Sigmoid colon (tissue), 4 donors: Measurements from ENCODE around the gene PIWIL4.

Experiments
- CTCF ChIP-seq, 4 experiments: fragments of 450-650 bp in 3 of 4; fragments of 200-600 bp in 1 of 4; IDR thresholded peaks; one replicate each; pipeline ENCODE4 v1.5.1; 2016 to 2019; ENCODE audit warnings: antibody characterized with exemption in 4 of 4, mild to moderate bottlenecking in 3 of 4, moderate library complexity in 2 of 4
- POLR2AphosphoS5 ChIP-seq, 4 donors: sonication (generic); formaldehyde crosslinking; IDR thresholded peaks; one replicate each; pipeline ENCODE4 v1.6.1; 2017; ENCODE audit warnings: antibody characterized with exemption in 4 of 4

- TF ChIP-seq CTCF (IDR thresholded peaks at IDR 0.05): no peak
- TF ChIP-seq POLR2AphosphoS5 (IDR thresholded peaks at IDR 0.05): no peak
Measured at GRCh38 chr11:94639901-94640721, 72.9 kb downstream of the PIWIL4 start.
